Epidermal melanocyte (primary cell): Measurements from ENCODE around the gene CRTC2.
A peak's percentile ranks its signal among the peaks of the same experiment; 100 is the strongest.

Experiments used
- DNase-seq: peaks from one replicate; pipeline ENCODE4 v3.0.0; 2011; ENCODE audit warnings: low spot score; ENCODE audit not compliant: insufficient read length

The CRTC2 gene

DNA sequence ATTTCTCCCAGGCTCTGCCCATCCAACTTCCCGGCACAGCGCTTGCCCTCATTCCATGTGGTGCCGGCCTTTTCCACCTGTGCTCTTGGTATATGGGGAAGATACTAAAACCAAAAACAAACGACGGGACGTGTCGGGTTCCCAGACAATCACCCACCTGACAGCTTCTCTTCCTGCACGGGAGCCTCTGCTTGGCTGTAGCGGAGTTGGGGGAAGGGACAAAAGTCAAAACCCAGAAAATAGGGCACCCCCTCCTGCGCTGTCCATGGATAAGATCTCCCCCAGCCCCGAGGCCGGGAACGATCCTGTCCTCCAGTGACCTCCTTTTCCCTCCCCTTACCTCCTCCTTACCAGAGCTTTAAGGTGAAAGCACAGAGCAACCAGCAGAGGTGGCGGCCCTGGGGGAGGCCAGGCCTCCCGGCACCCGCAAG lies 18.4 kb upstream of the CRTC2 start:
- DNase-seq = no peak

DNA sequence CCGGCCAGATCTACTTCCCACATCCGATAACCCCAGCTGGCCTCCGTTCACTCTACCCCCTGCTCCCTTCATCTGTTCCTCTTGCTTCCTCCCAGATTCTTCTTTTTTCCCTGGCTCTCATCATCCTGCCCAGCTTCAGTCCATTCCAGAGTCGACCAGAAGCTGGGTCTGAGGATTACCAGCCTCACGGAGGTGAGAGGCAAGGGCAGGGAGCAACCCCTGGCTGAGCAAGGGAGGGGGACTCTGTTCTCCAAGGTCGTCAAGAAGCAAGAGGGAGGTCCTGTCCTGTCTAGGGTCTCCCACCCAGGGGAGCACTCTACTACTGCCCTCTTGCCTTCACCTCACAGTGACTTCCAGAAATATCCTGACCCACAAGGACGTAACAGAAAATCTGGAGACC lies 15.1 kb upstream of the CRTC2 start:
- no peak for DNase-seq

DNA sequence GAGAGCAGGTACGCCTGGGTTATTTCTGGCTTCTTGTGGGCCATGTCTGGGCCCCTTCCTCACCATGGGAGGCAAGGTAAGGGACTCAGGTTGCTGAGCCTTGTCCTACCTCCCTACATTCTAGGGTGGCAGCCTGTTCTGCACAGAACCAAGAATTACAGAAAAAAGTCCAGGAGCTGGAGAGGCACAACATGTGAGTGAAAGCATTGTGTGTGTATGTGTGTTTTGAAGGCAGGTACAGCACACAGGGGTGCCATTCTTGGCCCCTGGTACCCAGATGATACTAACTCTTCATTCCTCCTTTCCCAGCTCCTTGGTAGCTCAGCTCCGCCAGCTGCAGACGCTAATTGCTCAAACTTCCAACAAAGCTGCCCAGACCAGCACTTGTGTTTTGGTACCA lies 14.7 kb upstream of the CRTC2 start:
- DNase-seq = no peak

DNA sequence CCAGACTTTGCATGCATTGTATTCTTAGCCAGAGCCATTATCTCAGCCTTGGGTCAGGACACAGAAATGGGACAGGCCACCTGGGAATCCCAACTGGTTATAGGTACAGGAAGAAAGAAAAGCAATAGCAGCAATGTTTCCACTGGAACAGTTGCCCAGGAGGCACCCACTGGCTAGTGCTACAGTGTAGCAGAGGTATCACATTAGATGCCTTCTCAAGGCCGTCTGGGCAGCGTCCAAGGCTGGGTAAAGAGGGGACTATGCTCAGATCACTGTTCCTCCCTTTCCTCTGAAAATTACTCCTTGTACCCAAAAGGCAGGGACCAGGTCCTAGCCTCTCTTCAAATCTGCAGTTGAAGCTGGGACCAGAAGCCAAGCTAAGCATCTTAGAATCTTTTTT lies 11.9 kb upstream of the CRTC2 start:
- no peak for DNase-seq

DNA sequence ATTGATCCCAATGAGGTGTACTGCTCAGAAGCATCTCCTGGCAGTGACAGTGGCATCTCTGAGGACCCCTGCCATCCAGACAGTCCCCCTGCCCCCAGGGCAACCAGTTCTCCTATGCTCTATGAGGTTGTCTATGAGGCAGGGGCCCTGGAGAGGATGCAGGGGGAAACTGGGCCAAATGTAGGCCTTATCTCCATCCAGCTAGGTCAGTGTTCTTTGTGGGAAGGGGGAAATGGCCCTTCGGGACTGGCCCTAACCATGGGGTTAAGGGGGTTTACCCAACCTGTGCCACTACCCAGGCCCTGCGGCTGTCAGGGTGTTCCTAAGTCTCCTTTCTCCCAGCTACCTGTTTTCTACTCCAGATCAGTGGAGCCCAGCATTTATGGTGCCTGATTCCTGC lies 10.6 kb upstream of the CRTC2 start:
- no peak for DNase-seq

DNA sequence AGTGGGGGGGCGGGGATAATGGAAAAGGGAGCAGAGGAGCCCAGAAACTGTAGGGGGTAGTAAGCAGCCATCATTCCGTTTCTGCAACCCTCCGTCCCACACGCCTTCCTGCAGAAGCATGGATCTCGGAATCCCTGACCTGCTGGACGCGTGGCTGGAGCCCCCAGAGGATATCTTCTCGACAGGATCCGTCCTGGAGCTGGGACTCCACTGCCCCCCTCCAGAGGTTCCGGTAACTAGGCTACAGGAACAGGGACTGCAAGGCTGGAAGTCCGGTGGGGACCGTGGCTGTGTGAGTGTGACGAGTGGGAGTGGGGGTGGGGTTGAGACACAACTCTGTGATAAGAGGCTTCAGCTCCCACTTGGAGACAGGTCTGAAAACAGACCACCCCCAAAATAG lies 10.0 kb upstream of the CRTC2 start:
- DNase-seq = no peak

DNA sequence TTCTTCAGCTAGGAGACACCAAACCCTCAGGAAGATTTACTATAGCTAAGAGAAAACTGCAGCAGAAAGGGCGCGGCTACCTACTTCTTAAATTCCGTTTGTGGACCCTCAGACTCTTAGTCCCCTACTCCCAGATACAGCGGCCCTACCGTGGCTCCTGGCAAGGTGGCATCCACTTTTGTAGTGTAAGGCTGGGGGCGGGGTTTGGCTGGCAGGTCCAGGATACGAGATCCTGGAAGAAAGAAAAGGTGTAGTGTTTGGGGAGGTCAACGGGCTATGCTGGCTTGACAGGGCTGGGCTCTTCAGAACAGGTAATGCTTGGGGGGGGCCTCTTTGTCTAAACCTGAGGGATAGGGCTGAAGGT lies 9.6 kb upstream of the CRTC2 start:
- no peak for DNase-seq

DNA sequence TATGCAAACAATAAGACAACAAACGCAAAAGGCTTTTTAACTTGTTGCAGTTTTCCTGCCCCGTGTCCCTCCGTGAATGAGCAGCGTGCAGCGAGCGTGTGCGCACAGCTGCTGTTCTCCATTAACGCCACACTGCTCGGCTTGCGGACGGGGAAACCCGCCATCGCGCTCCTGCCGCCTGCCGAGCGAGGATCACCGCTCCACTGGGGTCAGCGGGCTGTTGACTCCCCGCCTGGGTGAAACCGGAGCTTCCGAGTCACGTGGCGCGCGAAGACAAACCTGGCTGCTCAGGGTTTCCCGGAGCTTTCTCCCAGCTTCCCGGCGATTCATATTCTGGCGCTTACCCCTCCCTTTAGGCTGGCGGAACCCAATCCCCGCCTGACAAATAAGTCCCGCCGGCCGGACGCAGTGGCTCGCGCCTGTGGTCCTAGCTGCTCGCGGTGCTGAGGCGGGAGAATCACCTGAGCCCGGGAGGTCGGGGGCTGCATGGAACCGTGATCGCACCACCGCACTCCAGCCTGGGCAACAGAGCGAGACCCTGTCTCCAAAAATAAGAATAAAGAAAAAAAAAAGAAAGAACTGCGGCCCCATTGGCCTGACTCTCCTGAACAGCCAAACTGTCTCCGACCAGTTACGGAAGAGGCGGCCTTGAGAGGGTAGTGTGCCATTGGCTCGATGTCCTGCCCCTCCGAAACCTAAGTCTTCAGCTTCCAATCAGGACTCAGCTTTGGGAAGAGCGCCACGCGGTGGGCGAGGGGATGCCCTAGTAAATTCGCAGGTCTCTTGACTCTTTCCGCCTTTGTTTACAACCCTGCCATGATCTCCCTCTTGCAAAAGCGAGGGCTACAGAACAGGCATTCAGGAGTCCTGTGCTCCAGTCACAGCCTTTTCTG lies 8.9 kb upstream of the CRTC2 start, which contains the start of gene CREB3L4:
Gene CREB3L4, plus strand, starts transcription at position 796 of the 893 bp plus-strand sequence. CDS start 624 bp downstream, outside the sequence.
- peak; percentile 74 for DNase-seq

DNA sequence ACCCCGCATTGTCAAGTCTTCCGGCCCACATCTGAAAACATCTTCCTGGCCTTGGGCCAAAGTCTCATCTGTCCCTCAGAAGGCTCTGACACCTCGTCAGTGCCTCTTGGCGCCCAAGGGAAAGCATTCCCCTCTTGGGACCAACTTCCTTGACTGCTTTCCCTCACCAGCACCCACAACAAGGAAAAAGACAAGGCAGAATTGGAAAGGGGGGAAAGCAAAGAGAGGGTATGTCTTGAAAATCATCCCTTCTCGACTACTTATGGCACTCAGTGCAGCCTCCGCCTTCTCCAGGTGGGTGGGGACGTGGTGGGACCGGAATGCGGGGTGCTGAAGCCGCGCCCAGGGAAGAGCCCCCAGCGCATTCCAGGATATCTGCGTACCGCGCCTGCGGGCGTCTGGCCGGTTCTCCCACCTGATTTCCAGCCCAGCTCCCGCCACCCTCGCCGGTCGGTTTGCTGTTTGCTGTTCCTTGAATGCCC lies 5.5 kb upstream of the CRTC2 start:
- no peak for DNase-seq

DNA sequence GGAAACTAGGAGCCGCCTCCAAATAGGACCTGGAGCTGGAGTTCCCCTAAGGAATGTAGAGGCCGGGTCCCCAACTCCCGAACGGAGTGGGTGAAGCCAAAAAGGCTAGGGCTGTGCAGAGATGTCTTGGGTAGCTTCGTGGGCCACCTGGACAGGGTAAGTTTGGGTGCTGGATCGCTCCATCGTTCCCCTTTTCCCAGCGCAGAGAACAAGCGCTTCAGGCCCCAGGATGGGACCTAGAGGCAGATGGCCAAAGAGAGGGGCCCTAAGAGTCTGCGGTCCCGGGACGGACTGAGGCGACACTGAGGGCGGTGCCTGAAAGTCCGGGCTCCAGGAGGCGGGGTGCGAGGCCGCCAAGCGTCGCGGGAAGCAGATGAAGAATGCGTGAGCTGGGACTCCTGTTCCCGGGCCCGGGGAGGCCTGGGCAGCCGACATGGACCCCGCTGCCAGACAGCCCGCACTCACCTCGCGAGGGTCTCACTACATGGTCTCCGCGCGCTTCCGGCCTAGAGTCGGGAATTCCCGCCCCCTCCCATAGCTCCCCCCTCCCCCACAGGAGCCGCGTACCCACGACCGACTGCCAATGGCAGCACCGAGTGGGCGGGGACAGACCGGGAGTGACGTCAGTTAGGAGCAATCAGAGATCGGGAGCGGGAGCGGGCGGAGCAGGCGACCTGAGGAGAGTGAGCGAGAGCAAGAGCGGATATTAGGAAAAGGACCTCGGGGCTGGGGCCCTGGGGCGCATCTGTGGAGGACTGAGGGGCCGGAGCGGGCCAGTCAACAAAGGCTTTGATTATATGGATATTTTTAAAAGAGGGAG lies 4.8 kb upstream of the CRTC2 start, which contains the start of gene SLC39A1:
Gene SLC39A1, minus strand, starts transcription at position 508 of the 820 bp plus-strand sequence. CDS start 822 bp downstream, outside the sequence.
- DNase-seq = peak; percentile 88

DNA sequence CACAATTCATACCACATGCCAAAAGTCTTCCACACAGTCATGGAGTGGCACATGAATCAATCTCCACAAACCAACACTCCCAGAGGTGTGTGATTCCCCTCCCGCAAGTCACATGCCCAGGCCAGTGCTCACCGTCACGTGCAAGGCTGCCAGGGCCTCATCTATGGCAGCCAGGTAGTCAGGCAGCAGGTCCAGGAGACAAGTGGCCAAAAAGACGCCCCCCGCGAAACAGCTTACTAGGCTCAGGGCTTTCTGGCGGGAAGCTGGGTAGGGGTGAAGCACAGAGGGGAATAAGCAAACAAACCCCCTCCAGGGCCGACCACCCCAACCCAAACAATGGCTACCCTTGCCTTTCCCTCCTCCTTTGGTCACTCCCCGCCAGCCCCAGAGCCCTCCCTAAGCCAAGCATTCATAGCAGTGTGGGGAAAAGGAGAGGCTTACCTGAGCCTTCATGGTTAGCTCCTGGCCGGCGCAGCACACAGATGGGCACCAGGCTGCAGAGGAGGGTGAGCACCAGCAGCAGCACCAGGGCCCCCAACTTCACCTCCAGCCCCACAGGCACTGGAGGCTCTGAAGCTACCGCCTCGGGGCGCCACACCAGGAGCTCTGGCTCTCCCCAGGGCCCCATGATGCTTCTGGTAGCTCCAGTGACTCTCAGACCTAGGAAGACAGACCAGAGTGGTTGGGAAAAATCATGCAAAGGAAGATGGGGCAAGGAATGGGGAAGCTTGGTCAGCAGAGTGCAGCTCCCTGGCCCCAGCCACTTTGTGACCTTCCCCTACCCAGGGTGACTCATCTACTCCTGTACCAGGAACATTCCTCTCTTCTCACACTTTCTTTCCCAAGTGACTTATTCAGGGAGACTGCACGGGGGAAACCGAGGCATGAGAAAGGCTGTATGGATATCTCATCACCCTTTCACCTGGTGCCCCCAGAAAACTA lies 3.9 kb upstream of the CRTC2 start:
- DNase-seq = no peak

DNA sequence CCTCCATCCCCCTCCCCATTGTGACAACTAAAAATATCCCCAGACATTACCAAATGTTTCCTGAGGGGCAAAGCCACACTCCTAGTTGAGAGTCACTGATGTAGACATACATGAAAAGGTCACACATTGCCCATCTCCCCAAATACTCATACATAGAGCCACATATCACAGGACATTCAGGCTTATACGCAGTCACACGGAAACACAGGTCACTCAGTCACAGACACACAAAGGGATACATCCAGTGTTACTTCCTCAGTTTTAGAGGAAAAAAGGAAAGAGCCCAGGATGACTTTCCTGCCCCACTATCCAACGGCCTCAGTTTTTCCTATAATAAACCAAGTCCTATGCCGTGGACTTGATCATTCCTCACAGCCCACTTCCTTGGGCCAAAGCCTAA lies 3.0 kb upstream of the CRTC2 start:
- DNase-seq = no peak

DNA sequence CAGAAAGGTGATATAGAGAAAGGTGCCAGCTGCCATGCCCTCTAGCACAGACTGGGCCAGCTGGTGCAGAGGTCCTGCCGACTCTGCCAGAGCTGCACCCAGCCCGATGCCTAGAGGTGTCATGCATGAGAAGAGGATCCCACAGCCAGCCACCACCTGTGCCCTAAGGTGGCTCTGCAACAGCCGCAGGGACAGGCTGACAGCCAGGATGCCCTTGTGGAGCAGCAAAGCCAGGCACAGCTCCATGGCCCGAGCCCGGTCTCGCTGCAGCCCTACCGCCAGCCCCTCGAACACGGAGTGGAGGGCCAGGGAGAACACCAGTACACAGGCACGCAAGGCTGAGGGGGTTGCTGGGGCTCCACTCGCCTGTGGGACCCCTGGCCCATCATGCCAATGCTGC lies 1.8 kb upstream of the CRTC2 start:
- no peak for DNase-seq

DNA sequence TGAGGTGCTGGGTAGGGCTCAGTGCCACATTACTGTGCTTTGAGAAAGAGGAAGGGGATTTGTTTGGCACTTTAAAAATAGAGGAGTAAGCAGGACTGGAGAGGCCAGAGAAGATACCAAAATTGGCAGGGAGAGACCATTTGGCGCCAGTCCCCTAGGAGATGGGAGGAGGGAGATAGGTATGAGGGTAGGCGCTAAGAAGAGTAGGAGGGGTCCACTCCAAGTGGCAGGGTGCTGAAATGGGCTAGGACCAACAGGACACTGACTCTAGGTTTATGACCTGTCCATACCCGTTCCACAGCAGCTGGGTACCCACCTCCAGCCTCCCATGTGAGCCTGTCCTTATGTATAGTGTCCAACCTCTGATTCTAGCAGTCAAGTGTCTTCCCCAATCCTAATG lies 1.0 kb upstream of the CRTC2 start:
- no peak for DNase-seq

DNA sequence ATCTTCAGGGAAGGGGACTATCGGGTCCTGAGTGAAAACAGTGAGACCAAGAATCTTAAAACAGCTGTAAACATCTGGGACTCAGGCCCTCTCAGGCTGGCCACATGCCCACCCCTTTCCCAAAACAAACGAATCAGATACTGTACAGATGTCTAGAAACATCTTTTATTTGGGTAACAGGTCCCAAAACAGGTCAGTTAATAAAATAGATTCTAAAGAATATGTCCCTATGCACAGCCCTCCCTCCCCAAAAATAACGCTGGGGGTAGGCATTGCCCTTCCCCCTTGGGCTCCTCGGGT lies 499 bp upstream of the CRTC2 start:
- DNase-seq = no peak

DNA sequence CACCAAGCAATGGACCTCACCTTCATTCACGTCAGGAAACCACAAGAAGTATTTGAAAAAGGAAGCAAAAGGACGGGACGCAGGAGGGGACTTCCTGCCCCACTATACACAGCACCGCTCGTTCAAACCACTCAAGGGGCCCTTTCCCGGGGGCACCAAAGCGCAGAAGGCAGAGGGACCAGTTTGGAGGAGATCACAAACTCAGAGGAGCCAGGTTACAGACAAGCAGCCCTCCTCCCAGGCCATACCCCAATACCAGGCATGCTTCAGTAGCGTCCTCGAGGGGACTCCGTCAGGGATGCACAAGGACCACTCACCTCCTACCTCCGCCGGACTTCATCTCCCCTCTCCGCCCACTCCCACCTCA lies 685 bp downstream of the CRTC2 start:
- no peak for DNase-seq

DNA sequence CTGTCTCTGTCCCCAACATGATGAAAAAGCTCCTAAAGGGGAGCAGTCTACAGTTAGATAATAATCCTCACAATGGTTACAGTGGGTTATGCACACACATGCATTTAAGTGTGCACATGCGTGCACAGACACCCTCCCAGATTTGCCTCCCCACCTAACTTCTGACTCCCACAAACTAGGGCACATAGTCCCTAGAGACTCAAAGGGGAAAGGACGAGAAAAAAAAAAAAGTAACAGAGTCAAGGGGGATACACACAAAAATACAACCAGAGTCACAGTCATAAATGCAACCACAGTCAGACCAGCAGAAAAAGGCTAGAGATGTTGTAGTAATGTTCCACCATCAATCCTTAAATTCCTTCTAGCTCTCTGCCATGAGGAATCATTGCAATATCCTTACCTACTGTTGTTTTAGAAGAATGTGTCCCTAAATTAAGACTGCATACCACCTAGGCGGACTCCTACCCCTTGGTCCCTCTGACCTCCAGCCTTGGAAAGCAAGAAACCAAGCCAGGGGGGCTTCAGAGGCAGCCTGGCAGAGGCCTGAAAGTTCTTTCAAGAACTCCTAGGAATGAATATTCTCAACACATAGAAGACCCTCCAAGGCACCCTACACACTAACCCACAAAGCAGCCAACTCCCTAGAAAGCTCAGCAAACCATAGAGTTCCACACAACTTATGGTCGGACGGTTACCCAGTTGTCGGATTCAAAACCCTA lies 1.3 kb downstream of the CRTC2 start:
- no peak for DNase-seq

DNA sequence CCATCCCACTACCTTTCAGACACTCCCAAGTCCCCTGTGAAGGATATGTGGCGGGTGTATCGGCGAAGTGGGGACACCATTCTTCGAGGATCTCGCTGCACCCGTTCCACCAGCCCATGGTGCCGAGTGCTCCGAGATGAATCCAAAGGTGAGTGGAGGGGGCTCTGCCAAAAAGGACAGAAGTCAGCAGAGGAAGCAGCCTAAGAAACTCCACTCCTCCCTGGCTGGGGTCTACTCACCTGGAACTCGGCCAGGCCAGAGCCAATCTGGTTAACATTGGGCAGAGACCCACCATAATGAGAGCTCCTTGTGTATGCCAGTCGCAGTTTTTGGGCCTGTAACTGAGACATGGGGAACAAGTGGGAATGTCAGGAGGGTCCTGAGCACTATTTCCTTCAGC lies 3.6 kb downstream of the CRTC2 start:
- DNase-seq = no peak

DNA sequence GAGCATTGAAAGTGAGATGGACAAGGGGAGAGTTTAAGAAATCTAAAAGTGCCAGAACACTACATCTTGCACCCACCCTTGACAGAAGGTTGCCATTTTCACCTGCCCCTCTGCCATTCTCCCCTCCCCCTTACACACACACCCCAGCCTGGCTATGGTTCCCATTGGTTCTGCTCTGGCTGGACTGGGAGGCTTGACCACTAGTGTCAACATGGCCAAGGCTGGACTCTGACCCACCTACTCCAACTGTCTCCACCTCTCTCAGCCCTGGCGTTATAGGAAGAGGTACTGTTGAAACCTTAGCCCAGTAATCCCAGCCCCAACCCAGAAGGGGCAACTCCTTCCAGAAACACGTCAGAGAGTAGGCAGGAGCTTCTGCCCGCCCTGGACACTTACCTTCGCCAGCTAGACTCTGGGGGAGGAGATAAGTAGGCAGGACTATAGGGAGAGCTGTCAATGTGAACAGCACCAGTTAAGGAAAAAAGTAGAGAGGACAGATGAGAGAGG lies 4.5 kb downstream of the CRTC2 start:
- DNase-seq = no peak

DNA sequence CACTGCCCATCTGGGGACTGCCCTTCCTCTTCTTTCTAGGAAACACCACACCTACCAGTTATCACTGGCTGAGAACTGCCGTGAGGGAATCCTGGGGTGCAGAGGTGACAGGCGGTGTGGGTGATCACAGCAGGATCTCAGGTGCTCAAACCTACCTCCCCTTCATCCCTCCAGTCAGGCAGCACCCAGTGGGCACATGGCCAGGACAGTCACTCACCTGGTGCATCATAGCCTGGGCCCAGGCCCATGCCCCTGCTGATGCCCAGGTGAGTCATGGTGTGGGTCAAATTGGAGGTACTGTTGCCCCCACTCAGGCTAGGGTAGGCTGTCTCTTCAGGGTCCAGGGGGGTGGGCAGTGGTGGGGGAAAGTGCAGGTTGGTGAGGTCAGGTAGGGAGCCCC lies 6.6 kb downstream of the CRTC2 start:
- DNase-seq = no peak

DNA sequence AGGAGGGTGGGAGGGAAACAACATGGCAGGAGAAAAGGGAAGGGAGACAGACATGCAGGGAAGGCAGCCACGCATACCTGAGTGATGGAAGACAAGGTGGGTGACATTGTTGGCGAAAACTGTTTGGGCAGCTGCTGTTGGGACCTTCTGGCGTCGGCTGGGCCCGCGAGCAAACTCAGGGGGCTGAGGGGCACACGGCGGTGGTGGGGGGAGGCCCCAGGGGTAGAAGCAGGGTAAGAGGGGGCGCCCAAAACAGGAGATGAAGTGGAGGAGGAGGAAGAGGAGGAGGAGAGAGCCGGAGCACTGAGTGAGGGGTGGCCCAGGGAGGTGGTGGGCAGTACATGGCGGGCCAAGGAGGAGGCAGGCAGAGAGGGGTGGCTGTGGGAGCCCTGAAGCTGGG lies 7.2 kb downstream of the CRTC2 start:
- no peak for DNase-seq
